ENCODE data around the gene FHOD3.

GRCh38 chr18:36273347-36273746, 24.2 kb upstream of the FHOD3 start:
- TF ChIP-seq POLR2A (IDR thresholded peaks at IDR 0.05; ENCODE audit: low read depth, low read length) (no peak), TAF1 (IDR thresholded peaks at IDR 0.05; ENCODE audit: low read depth, low read length) (no peak), POLR2AphosphoS5 (IDR thresholded peaks at IDR 0.05; ENCODE audit: low read depth, low read length) (no peak)

Data from GM12891 (cell line).